ENCODE measurements around the gene EPYC.
"Not testable (repeated sequence)": the region's sequence is repeated elsewhere in the genome, so short reads cannot be mapped to it uniquely, and the experiment has no call there.

EPYC gene

GRCh38 chr12:90987101-90987500 is 17.7 kb downstream of the EPYC start:
- Histone ChIP-seq H2AFZ (ENCODE audit: low read depth, low read length) (no peak overlapping the region), H3K9ac (ENCODE audit: low read depth, low read length) (no peak overlapping the region), H3K79me2 (ENCODE audit: insufficient read depth, low read length) (no peaks in the 10 kb centered on the region), H3K9me3 (ENCODE audit: insufficient read depth, low read length, severe bottlenecking) (no peaks in the 10 kb centered on the region), H3K27me3 (ENCODE audit: insufficient read depth, low read length, poor library complexity) (no peaks in the 10 kb centered on the region), H4K20me1 (ENCODE audit: insufficient read depth, low read length) (no peaks in the 10 kb centered on the region), H3K4me3 (ENCODE audit: low read depth in 1 of 2, low read length in 2 of 2) (no peak overlapping the region), H3K36me3 (ENCODE audit: insufficient read depth, low read length) (no peaks in the 10 kb centered on the region), H3K27ac (ENCODE audit: low read length) (no peak overlapping the region), H3K4me1 (ENCODE audit: insufficient read depth, low read length) (no peaks in the 10 kb centered on the region), H3K4me2 (ENCODE audit: insufficient read depth, low read length) (no peak overlapping the region)
- TF ChIP-seq, protein P1, sequence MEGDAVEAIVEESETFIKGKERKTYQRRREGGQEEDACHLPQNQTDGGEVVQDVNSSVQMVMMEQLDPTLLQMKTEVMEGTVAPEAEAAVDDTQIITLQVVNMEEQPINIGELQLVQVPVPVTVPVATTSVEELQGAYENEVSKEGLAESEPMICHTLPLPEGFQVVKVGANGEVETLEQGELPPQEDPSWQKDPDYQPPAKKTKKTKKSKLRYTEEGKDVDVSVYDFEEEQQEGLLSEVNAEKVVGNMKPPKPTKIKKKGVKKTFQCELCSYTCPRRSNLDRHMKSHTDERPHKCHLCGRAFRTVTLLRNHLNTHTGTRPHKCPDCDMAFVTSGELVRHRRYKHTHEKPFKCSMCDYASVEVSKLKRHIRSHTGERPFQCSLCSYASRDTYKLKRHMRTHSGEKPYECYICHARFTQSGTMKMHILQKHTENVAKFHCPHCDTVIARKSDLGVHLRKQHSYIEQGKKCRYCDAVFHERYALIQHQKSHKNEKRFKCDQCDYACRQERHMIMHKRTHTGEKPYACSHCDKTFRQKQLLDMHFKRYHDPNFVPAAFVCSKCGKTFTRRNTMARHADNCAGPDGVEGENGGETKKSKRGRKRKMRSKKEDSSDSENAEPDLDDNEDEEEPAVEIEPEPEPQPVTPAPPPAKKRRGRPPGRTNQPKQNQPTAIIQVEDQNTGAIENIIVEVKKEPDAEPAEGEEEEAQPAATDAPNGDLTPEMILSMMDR (IDR thresholded peaks at IDR 0.05; ENCODE audit: borderline replicate concordance, extremely low read depth, low read length, poor library complexity, severe bottlenecking): no peak
- no peak for TF ChIP-seq EZH2 (IDR thresholded peaks at IDR 0.05; ENCODE audit: borderline replicate concordance, low read depth, low read length, severe bottlenecking)
- ATAC-seq (ENCODE audit: insufficient read depth, low read depth): no peak
- no peak for DNase-seq

GRCh38 chr12:90985331-90985730 is 19.4 kb downstream of the EPYC start:
- not testable (repeated sequence) for H3K27me3 ChIP-seq (ENCODE audit: insufficient read depth, low read length, poor library complexity); H2AFZ ChIP-seq (ENCODE audit: low read depth, low read length); H3K4me2 ChIP-seq (ENCODE audit: insufficient read depth, low read length); ATAC-seq (ENCODE audit: insufficient read depth, low read depth); H3K4me1 ChIP-seq (ENCODE audit: insufficient read depth, low read length); H4K20me1 ChIP-seq (ENCODE audit: insufficient read depth, low read length); H3K9ac ChIP-seq (ENCODE audit: low read depth, low read length); H3K9me3 ChIP-seq (ENCODE audit: insufficient read depth, low read length, severe bottlenecking); H3K79me2 ChIP-seq (ENCODE audit: insufficient read depth, low read length); H3K36me3 ChIP-seq (ENCODE audit: insufficient read depth, low read length); DNase-seq; H3K4me3 ChIP-seq (ENCODE audit: low read depth in 1 of 2, low read length in 2 of 2); H3K27ac ChIP-seq (ENCODE audit: low read length)

- Histone ChIP-seq H3K9ac (ENCODE audit: low read depth, low read length) (no peak overlapping the region), H3K9me3 (ENCODE audit: insufficient read depth, low read length, severe bottlenecking) (no peaks in the 10 kb centered on the region), H2AFZ (ENCODE audit: low read depth, low read length) (no peak overlapping the region), H3K36me3 (ENCODE audit: insufficient read depth, low read length) (no peaks in the 10 kb centered on the region), H3K27ac (ENCODE audit: low read length) (no peak overlapping the region), H3K4me2 (ENCODE audit: insufficient read depth, low read length) (no peak overlapping the region), H3K79me2 (ENCODE audit: insufficient read depth, low read length) (no peaks in the 10 kb centered on the region), H4K20me1 (ENCODE audit: insufficient read depth, low read length) (no peaks in the 10 kb centered on the region), H3K4me1 (ENCODE audit: insufficient read depth, low read length) (no peaks in the 10 kb centered on the region), H3K27me3 (ENCODE audit: insufficient read depth, low read length, poor library complexity) (no peaks in the 10 kb centered on the region), H3K4me3 (ENCODE audit: low read depth in 1 of 2, low read length in 2 of 2) (no peak overlapping the region)
- no peak for TF ChIP-seq EZH2 (IDR thresholded peaks at IDR 0.05; ENCODE audit: borderline replicate concordance, low read depth, low read length, severe bottlenecking)
- TF ChIP-seq, protein P1 (IDR thresholded peaks at IDR 0.05; ENCODE audit: borderline replicate concordance, extremely low read depth, low read length, poor library complexity, severe bottlenecking): no peak
- DNase-seq (no peak), ATAC-seq (ENCODE audit: insufficient read depth, low read depth) (no peak)
Observed at GRCh38 chr12:90984114-90984513, 20.7 kb downstream of the EPYC start.

DNA sequence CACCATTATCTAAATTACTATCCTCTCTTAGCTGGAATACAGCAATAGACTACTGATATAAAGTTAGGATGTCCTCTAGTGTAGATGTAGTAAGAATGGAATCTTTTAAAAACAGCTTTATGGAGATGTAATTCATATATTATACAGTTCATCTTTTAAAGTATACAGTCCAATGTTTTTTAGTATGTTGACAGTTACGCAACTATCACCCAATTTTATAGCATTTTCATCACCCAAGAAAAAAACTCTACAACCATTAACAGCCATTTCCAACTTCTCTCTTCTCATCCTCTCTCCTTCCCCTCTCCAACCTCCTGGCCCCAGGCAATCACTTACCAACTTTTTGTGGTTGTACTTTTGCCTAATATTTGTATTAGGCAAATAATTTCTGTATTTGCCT is 22.6 kb downstream of the EPYC start:
- Histone ChIP-seq H3K4me3 (ENCODE audit: low read depth in 1 of 2, low read length in 2 of 2) (no peak overlapping the region), H3K27me3 (ENCODE audit: insufficient read depth, low read length, poor library complexity) (no peaks in the 10 kb centered on the region), H3K27ac (ENCODE audit: low read length) (no peak overlapping the region), H3K4me1 (ENCODE audit: insufficient read depth, low read length) (no peaks in the 10 kb centered on the region), H3K4me2 (ENCODE audit: insufficient read depth, low read length) (no peak overlapping the region), H3K79me2 (ENCODE audit: insufficient read depth, low read length) (no peaks in the 10 kb centered on the region), H3K36me3 (ENCODE audit: insufficient read depth, low read length) (no peaks in the 10 kb centered on the region), H3K9ac (ENCODE audit: low read depth, low read length) (no peak overlapping the region), H4K20me1 (ENCODE audit: insufficient read depth, low read length) (no peaks in the 10 kb centered on the region), H3K9me3 (ENCODE audit: insufficient read depth, low read length, severe bottlenecking) (no peaks in the 10 kb centered on the region), H2AFZ (ENCODE audit: low read depth, low read length) (no peak overlapping the region)
- ATAC-seq (ENCODE audit: insufficient read depth, low read depth) (no peak), DNase-seq (no peak)
- TF ChIP-seq, protein P1 (IDR thresholded peaks at IDR 0.05; ENCODE audit: borderline replicate concordance, extremely low read depth, low read length, poor library complexity, severe bottlenecking): no peak
- no peak for TF ChIP-seq EZH2 (IDR thresholded peaks at IDR 0.05; ENCODE audit: borderline replicate concordance, low read depth, low read length, severe bottlenecking)
